Measurements from ENCODE around the gene DDX20. TPM values are rescaled to one million over a fixed set of nuclear protein-coding genes. Genes with fewer than 3 reads are reported as not detected.

Gene DDX20
- total and polyA plus RNA-seq, 7 donors = 6.2 to 11.6 (median 8.1) TPM

DNA sequence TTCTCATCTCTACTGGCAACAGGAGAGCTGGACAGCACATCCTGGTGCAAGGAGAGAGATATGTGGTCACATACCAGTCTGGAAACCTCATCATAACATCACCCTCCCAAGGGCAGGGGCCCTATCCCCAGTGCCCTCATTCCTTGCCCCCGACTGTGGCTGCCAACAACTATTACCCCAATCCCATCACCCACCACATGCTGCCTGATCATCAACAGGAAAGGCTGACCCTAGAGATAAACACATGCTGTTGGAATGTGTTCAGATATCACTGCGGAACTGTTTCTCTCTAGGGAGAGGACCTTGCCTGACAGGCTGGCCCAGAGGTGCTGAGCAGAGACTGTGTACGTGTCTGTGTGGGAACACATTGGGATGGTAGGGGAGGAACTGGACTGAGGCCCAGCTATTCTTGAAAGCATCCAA, 12.0 kb upstream of the DDX20 start:
- TF ChIP-seq, protein P1, sequence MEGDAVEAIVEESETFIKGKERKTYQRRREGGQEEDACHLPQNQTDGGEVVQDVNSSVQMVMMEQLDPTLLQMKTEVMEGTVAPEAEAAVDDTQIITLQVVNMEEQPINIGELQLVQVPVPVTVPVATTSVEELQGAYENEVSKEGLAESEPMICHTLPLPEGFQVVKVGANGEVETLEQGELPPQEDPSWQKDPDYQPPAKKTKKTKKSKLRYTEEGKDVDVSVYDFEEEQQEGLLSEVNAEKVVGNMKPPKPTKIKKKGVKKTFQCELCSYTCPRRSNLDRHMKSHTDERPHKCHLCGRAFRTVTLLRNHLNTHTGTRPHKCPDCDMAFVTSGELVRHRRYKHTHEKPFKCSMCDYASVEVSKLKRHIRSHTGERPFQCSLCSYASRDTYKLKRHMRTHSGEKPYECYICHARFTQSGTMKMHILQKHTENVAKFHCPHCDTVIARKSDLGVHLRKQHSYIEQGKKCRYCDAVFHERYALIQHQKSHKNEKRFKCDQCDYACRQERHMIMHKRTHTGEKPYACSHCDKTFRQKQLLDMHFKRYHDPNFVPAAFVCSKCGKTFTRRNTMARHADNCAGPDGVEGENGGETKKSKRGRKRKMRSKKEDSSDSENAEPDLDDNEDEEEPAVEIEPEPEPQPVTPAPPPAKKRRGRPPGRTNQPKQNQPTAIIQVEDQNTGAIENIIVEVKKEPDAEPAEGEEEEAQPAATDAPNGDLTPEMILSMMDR (IDR thresholded peaks at IDR 0.05) = no peak
- H3K9me3 ChIP-seq = no peaks in the 10 kb centered on the region
- H3K27me3 ChIP-seq (ENCODE audit: insufficient read depth in 3 of 3, low read length in 2 of 3) = peaks cover 0 to 4% (median 0%) of the 10 kb centered on the region in 3 donors
- no peaks in the 10 kb centered on the region for H3K36me3 ChIP-seq (ENCODE audit: insufficient read depth in 1 of 2, low read depth in 1 of 2)
- H3K4me1 ChIP-seq = peaks cover 22% of the 10 kb centered on the region
- H3K27ac ChIP-seq = no peak overlapping the region
- no peak for DNase-seq
- ATAC-seq = no peak
- H3K4me3 ChIP-seq = no peak overlapping the region
- 56 to 65% (median 61%) methylated on average over 3 of the region's 3 CpGs for whole genome bisulfite sequencing, 3 donors
- intact Hi-C loops (cut with DNase I) = no loop called here

DNA sequence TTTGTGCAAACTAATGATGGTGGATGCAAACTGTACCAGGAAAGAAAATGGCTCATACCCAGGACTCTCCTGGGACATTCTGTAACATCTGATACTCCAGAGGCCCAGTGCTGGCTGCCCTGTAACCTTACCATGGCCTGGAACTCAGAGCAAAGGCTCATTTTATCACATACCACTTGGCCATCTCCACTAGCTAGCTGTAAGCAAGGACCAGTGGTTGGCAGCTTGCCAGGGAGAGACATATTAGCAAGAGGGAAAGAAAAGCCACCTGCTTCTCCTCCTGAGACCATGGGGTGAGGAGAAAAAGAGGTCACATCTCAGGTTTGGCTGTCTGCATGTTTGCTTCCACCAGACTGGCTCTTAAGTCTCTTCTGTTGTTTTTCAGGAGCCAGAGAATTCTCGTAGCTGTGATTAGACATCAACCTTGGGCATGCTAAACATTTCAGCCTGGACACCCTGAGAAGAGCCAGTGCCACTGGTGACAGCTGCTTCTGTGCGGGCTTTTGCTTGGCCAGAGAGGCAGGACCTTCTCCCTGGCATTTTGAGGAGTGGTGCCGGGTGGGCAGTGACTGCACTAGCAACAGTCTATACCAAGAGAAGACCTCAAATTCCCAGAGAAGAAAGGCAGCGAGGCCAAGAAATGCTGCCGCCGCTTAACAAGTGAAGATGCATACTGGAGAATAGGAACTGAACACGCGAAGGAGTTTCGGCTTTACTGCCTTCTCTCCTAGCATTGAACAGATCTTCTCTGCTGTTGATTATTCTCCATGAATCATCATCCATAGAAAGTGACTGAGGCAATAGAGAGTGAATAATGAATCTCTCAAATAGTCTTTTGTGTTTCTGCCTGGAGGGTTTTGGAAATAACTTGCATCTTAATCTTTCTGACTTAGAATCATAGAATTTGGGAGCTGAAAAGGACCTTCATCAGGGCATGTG, 9.8 kb upstream of the DDX20 start:
- H3K9me3 ChIP-seq = no peaks in the 10 kb centered on the region
- peak in 3 of 4 donors; percentile 31 to 65 (median 60) for ATAC-seq
- no peaks in the 10 kb centered on the region for H3K36me3 ChIP-seq (ENCODE audit: insufficient read depth in 1 of 2, low read depth in 1 of 2)
- intact Hi-C loops (cut with DNase I) = loop anchor here in 1 of 2 donors (2.0 kb wide), 1 partner anchor 31 kb away; no protein-coding TSS in a partner anchor
- 76 to 82% (median 77%) methylated on average over 9 of the region's 9 CpGs for WGBS, 3 donors
- peak overlapping the region; percentile 6 for H3K27ac ChIP-seq
- peaks cover 0 to 4% (median 0%) of the 10 kb centered on the region in 3 donors for H3K27me3 ChIP-seq (ENCODE audit: insufficient read depth in 3 of 3, low read length in 2 of 3)
- H3K4me3 ChIP-seq = no peak overlapping the region
- H3K4me1 ChIP-seq = peaks cover 22% of the 10 kb centered on the region
- TF ChIP-seq, protein P1 (IDR thresholded peaks at IDR 0.05) = no peak
- no peak for DNase-seq

DNA sequence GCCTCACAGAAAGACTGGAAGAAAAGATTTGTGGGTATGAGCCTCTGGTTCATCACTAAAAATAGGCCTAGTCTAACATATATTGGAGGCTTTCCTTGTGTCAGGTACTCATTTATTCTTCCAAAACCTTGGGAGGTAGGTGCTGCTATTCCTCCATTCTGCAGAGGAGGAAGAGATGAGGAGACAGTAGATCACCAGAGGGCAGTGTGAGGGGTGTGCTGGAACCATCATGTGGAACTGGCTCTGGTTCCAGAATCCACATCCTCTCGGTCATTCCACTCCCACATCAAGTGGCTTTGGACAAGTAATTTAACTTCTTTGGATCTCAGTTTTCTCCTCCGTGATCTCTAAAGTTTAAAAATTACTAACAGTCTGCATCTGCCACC, 9.1 kb upstream of the DDX20 start:
- WGBS, 3 donors = 65 to 86% (median 83%) methylated on average over 2 of the region's 2 CpGs

DNA sequence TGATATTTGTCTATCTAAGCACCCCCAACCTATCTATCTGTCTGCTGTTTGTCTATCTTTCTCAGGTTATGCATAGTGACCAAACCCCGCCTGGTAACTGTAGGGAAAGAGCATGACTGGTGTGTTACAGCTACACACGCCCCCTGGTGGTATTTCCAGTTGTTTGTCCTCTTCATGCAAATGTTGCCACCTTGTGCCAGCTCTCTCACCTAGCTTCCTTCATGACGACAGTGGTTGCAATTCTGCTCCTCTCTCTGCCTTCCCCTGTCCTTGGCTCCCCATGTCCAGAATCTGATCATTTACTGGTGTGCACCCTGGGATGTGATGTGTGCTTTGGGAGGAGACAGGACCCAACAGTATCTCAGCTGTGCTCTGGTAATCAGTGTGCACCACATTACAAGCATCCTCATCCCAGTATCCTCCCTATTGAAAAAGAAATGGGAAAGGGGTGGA, 8.4 kb upstream of the DDX20 start:
- Histone ChIP-seq H3K27me3 (ENCODE audit: insufficient read depth in 3 of 3, low read length in 2 of 3) (peaks cover 0 to 4% (median 0%) of the 10 kb centered on the region in 3 donors), H3K27ac (no peak overlapping the region), H3K4me3 (no peak overlapping the region), H3K4me1 (peaks cover 22% of the 10 kb centered on the region), H3K9me3 (no peaks in the 10 kb centered on the region), H3K36me3 (ENCODE audit: insufficient read depth in 1 of 2, low read depth in 1 of 2) (no peaks in the 10 kb centered on the region)
- TF ChIP-seq, protein P1 (IDR thresholded peaks at IDR 0.05) = peak; percentile 60
- 36 to 48% (median 37%) methylated on average over 3 of the region's 3 CpGs for WGBS, 3 donors
- DNase-seq = peak in 1 of 2 donors; percentile 31
- ATAC-seq = peak; percentile 69 to 89 (median 82)
- intact Hi-C loops (cut with DNase I) = loop anchor here in 1 of 2 donors (2.0 kb wide), 1 partner anchor 33 kb away; no protein-coding TSS in a partner anchor

More for the DNA sequence above, 9.1 kb upstream of the DDX20 start:
- no peaks in the 10 kb centered on the region for H3K9me3 ChIP-seq
- DNase-seq (no peak), ATAC-seq (no peak)
- no peak overlapping the region for H3K4me3 ChIP-seq
- no peaks in the 10 kb centered on the region for H3K36me3 ChIP-seq (ENCODE audit: insufficient read depth in 1 of 2, low read depth in 1 of 2)
- peaks cover 0 to 4% (median 0%) of the 10 kb centered on the region in 3 donors for H3K27me3 ChIP-seq (ENCODE audit: insufficient read depth in 3 of 3, low read length in 2 of 3)
- peaks cover 22% of the 10 kb centered on the region for H3K4me1 ChIP-seq
- intact Hi-C loops (cut with DNase I) = loop anchor here in 1 of 2 donors (2.0 kb wide), 1 partner anchor 32 kb away; no protein-coding TSS in a partner anchor
- H3K27ac ChIP-seq = peak overlapping the region; percentile 6
- TF ChIP-seq, protein P1 (IDR thresholded peaks at IDR 0.05) = no peak
